Measurements from ENCODE around the gene FETUB.

Gene FETUB

DNA sequence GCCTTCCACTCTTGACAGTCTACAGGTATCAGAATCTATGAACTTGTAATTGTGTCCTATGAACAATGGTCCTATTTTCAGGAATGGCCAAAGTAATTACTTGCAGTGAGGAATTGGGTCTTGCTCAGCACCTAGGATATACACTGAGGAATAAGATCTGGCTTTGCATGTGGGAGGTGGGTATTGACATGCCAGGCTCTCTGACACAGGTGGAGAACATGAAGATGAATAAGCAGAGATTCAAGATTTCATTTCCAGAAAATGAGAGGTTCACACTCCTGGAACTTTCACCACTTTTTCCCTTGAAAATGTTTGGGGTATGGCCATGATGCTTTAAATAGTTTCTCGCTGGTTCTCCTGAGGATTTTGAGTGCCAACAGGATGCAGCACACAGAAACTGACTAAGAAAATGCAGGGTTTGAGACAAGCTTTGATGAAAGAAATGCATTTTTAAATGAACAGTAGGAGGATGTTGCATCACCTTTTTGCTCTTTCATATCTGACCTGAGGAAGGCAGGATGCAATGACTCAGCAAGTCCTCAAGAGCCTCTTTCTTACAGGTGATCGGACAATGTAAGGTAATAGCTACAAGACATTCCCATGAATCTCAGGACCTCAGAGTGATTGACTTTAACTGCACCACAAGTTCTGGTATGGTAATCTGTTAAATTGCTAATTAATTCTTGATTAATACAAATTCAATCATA lies 29.3 kb downstream of the FETUB start:
- TF ChIP-seq, protein P1, sequence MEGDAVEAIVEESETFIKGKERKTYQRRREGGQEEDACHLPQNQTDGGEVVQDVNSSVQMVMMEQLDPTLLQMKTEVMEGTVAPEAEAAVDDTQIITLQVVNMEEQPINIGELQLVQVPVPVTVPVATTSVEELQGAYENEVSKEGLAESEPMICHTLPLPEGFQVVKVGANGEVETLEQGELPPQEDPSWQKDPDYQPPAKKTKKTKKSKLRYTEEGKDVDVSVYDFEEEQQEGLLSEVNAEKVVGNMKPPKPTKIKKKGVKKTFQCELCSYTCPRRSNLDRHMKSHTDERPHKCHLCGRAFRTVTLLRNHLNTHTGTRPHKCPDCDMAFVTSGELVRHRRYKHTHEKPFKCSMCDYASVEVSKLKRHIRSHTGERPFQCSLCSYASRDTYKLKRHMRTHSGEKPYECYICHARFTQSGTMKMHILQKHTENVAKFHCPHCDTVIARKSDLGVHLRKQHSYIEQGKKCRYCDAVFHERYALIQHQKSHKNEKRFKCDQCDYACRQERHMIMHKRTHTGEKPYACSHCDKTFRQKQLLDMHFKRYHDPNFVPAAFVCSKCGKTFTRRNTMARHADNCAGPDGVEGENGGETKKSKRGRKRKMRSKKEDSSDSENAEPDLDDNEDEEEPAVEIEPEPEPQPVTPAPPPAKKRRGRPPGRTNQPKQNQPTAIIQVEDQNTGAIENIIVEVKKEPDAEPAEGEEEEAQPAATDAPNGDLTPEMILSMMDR (IDR thresholded peaks at IDR 0.05; ENCODE audit: low read depth, low read length): no peak
- no peak overlapping the region for H3K4me3 ChIP-seq (replicated peaks in 1 of 2; ENCODE audit: low read depth in 2 of 2, low read length in 2 of 2)
- DNase-seq (ENCODE audit: low read depth in 2 of 2): peak in 1 of 2 donors; percentile 18

DNA sequence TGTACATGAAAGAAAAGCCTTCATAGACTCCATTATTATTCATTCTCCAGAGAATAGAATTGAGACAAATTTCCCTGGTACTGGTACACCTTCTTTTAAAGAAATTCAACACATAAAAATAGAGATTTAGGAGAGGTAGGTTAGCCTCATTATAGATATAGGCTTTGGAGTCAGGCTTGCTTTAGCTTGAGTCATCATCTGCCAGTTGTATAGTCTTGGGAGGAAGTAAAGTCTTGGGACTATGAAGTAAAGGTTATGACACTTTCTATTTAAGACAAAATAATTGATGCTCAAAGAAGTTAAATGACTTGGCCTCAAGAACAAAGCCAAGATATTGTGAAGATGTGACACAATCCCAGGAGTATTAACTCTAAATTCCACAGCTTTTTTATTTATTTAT lies 30.0 kb downstream of the FETUB start:
- DNase-seq (ENCODE audit: low read depth in 2 of 2): no peak
- H3K4me3 ChIP-seq (replicated peaks in 1 of 2; ENCODE audit: low read depth in 2 of 2, low read length in 2 of 2): no peak overlapping the region
- TF ChIP-seq, protein P1 (IDR thresholded peaks at IDR 0.05; ENCODE audit: low read depth, low read length): no peak

- TF ChIP-seq, protein P1 (IDR thresholded peaks at IDR 0.05; ENCODE audit: low read depth, low read length): no peak
- no peak overlapping the region for H3K4me3 ChIP-seq (replicated peaks in 1 of 2; ENCODE audit: low read depth in 2 of 2, low read length in 2 of 2)
- DNase-seq (ENCODE audit: low read depth in 2 of 2): no peak
Observed at GRCh38 chr3:186671051-186671450, 30.9 kb downstream of the FETUB start.

- TF ChIP-seq, protein P1 (IDR thresholded peaks at IDR 0.05; ENCODE audit: low read depth, low read length): no peak
- no peak overlapping the region for H3K4me3 ChIP-seq (replicated peaks in 1 of 2; ENCODE audit: low read depth in 2 of 2, low read length in 2 of 2)
- DNase-seq (ENCODE audit: low read depth in 2 of 2): no peak
Observed at GRCh38 chr3:186678604-186679003, 38.4 kb downstream of the FETUB start.

GRCh38 chr3:186679151-186679550 lies 39.0 kb downstream of the FETUB start:
- H3K4me3 ChIP-seq (replicated peaks in 1 of 2; ENCODE audit: low read depth in 2 of 2, low read length in 2 of 2): no peak overlapping the region
- no peak for DNase-seq (ENCODE audit: low read depth in 2 of 2)
- TF ChIP-seq, protein P1 (IDR thresholded peaks at IDR 0.05; ENCODE audit: low read depth, low read length): no peak

DNA sequence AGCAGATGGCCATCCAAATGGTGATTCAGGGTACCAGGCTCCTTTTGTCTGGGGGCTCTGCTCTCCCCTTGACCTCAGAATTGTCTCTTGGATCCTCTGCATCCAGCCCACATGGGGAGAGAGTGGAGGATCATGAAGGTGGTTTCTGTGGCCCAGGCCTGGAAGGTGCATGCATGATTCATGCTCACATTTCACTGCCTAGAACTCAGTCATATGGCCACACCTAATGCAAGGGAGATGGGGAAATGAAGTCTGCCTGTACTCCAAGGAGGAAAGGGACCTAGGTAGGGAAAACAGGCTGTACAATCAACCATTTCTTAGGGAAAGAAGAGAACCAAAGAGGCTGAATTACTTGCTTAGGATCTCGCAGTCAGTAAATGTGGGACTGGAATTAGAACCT lies 40.7 kb downstream of the FETUB start:
- no peak for DNase-seq (ENCODE audit: low read depth in 2 of 2)
- TF ChIP-seq, protein P1 (IDR thresholded peaks at IDR 0.05; ENCODE audit: low read depth, low read length): no peak
- H3K4me3 ChIP-seq (replicated peaks in 1 of 2; ENCODE audit: low read depth in 2 of 2, low read length in 2 of 2): no peak overlapping the region

GRCh38 chr3:186682812-186683211 lies 42.6 kb downstream of the FETUB start:
- TF ChIP-seq, protein P1 (IDR thresholded peaks at IDR 0.05; ENCODE audit: low read depth, low read length): no peak
- no peak for DNase-seq (ENCODE audit: low read depth in 2 of 2)
- no peak overlapping the region for H3K4me3 ChIP-seq (replicated peaks in 1 of 2; ENCODE audit: low read depth in 2 of 2, low read length in 2 of 2)

Measured in cardiac fibroblast (primary cell).